22Rv1 (cell line): ENCODE data around the gene PBX3.

Experiments
- CTCF ChIP-seq: fragments of 450-650 bp; IDR thresholded peaks from 2 replicates; pipeline ENCODE4 v1.5.1; 2017; ENCODE audit warnings: mild to moderate bottlenecking
- ZFX ChIP-seq: fragments of 450-650 bp; IDR thresholded peaks from 2 replicates; pipeline ENCODE4 v1.6.1; 2017; ENCODE audit warnings: antibody characterized with exemption, borderline replicate concordance

DNA sequence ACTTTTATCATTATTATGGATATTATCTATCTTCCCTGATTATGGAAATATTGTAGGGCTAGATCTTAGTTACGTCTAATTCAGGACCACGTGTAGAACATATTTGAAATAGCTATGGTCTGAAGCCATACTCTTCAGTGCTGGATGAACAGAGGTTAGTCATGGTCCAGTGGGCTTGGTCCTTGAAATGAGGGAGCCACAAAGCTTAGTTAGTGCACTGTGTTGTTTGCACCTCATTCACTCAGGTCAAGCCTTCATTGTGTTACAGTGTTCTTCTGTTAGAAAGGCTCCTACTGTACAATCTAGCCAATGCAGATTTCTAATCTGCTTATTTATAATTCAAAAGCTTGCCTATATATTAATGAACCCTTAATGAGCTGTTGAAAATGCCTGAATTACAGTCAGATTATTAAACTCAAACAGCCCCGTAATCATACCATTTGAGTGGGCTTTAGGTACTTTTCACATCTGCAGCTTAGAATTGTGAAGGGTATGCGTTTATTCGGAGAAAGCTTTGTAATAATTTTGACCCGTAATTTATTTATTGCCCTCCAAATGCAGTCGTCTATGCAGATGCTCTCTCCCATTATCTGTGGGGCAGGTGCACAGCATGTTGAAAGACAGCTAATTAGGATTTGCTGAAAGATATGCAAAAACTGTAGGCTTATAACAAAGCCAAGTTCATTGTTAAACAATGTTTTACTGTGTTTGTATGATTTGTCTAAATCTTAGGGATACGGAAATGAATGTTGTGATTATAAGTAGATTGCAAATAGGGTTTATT, 164.9 kb downstream of the PBX3 start:
- TF ChIP-seq CTCF, result no peak
- TF ChIP-seq ZFX, result no peak
